ENCODE measurements around the gene ARFRP1.
"Not testable (repeated sequence)": the region's sequence is repeated elsewhere in the genome, so short reads cannot be mapped to it uniquely, and the experiment has no call there.

The ARFRP1 gene

DNA sequence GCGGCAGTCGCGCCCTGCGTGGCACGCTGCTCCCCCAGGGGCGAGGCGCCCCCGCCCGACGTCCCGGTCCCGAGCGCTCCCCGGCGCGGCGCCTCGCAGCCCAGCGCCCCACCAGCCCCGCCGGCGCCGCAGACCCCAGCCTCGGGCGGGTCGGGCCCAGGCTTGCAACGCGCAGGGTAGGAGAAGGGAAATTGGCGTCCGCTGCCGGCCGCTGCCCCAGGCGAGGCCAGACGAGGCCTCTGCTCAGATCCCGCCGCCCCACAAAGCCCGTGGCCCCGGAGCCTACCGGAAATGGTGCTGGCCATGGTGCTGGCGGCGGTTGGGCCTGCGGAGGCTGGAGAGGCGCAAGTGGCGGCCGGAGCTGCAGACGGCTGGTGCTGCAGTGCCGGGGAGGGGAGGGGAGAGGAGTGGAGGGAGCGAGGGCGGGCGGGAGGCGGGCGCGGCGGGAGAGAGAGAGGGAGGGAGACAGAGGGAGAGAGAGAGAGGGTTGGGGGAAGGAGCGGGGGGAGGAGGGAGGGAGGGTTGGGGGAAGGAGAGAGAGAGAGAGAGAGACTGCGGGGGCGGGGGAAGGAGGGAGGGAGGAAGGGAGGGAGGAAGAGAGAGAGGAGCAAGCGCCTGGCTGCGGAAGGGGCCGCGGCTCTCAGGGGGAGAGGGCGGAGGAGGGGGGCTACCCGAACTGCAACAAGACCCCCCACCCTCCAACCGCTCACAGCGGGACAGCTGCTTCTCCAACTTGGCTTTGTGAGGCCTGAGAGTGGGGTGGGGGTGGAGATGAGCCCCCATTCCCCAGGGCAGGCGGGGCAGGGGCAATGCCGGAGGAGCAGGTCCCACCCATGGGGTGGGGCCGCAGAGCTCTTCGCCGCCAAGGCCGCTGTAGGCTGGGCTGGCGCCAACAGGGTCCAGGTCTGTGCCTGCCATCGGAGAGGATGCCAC lies 54.5 kb downstream of the ARFRP1 start, which contains the start of gene STMN3:
Gene STMN3 (minus strand): TSS at position 384 of the 933 bp plus-strand sequence. CDS start 79 bp downstream, at position 305.
- peak; percentile 78 for DNase-seq

DNA sequence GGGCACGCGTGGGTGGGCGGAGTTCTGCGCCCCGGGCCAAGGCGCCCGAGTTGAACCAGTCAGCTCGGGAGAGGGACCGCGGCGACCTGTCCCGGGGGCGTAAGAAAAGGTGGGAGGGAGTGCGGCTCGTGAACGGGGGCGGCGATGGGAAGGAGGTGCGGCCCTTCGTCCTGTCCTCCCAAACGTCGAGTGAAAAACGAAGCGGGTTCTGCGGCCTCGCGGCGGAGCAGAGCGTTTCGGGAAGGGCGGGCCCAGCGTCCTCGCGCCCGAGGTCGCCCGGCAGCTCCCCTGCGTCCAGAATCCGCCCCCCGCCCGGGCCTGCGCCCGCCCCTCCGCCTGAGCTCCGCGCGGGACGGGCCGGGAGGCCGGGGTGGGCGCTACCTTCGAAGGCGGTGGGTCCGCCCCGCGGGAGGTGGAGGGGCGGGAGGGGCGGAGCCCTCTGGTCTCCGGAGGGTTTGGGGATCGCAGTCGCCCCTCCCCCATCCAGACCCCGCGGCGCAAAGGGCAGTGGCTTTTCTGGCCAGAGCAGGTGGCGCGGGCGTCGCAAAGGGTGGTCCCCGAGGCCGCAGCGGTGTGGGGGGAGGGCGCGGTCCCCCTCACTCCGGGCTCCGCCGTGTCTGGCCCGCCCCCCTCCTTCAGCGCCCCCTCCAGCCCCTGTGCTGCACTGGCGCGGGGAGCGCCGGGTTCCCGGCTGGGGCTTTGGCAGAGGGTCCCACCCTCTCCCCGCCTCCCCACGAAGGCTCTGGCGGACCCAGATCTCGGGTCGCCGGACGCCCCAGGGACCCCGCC lies 55.4 kb downstream of the ARFRP1 start:
- peak; percentile 48 for DNase-seq

DNA sequence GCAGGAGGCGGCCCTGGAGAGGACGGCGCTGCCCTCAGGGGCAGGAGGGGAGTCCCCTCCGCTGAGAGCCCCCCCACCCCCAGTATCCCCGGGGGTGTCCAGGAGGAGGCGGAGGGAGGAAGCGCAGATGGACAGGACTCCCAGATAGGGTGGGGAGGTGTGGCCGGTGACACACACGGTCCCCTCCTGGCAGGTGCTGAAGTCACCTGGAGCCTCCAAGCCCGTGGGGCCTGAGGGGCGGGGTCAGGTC lies 55.9 kb downstream of the ARFRP1 start:
- DNase-seq, result no peak

DNA sequence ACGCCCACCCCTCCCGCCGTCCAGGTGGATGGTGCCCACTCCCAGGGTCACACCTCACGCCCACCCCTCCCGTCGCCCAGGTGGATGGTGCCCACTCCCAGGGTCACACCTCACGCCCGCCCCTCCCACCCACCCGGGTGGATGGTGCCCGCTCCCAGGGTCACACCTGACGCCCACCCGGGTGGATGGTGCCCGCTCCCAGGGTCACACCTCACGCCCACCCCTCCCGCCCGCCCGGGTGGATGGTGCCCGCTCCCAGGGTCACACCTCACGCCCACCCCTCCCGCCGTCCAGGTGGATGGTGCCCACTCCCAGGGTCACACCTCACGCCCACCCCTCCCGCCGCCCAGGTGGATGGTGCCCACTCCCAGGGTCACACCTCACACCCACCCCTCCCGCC lies 57.3 kb downstream of the ARFRP1 start:
- not testable (repeated sequence) for DNase-seq

DNA sequence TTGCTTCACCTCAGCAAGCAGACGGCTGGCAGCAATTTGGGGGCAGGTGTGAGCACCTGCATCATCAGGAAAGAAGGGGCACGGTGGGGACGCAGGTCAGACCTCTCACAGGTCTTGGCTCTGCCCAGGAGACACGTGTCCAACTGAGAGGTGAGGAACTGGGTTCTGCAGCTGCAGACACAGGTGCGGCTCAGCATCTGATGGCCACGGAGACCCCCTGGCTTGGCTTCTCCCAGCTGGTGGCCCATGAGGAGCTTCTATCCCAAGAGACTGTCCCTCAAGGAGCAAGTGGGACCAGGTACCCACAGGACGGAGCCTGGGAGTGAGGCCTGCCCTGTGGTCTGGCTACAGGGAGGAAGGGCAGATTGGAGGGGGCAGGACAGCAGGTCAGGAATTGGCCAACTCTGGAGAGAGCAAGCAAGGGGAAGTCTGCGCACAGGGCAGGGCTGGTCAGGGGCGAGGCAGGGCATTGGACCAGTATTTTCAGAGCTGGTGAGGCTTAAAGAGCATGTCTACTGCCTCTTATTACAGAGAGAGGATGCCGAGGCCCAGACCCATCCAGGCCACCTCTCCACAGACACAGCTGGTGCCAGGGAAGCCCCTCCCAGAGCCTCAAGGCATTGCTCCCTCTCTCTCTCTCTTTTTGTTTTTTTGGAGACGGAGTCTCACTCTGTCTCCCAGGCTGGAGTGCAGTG lies 58.7 kb downstream of the ARFRP1 start:
- DNase-seq, result no peak
